GM12878 (cell line): ENCODE results near the gene UGT2A3. TPM values are rescaled to one million over a fixed set of nuclear protein-coding genes. Genes with fewer than 3 reads are reported as not detected.

Experiments
- ATAC-seq: fragments of 200-7000 bp; cut with Tn5 transposase; 3 replicates; pipeline ENCODE4 v1.9.1; 2020; ENCODE audit warnings: mild to moderate bottlenecking, moderate library complexity
- BruUV-seq: library from RNA; stranded (reverse); fragments of 400-500 nt; replicated peaks from 2 replicates; lab custom pipeline; 2021; lab: Mats Ljungman, UMichigan
- CTCF ChIA-PET: fragments of 300-600 bp; sonication (Branson Sonifier 250); formaldehyde crosslinking; extraction: SDS; loops from one replicate; lab custom pipeline; 2021; ENCODE audit warnings: inconsistent platforms; lab: Yijun Ruan, JAX
- POLR2A ChIA-PET: fragments of 350-600 bp; formaldehyde crosslinking; extraction: SDS; loops from one replicate; lab custom pipeline; 2021; ENCODE audit warnings: inconsistent platforms; lab: Charles Lee
- RAD21 ChIA-PET: fragments of 300-600 bp; sonication (Branson Sonifier 250); formaldehyde crosslinking; loops from one replicate; lab custom pipeline; 2023; ENCODE audit warnings: antibody characterized with exemption; ENCODE audit not compliant: unreplicated experiment; lab: Charles Lee
- SMC1A ChIA-PET: fragments of 300-600 bp; sonication (Branson Sonifier 250); formaldehyde crosslinking; loops from one replicate; lab custom pipeline; 2023; ENCODE audit not compliant: unreplicated experiment, uncharacterized antibody; lab: Charles Lee
- DNase-seq: peaks from one replicate; pipeline ENCODE4 v3.0.0-alpha.2; 2011; ENCODE audit warnings: low read depth, low spot score
- FAIRE-seq: peaks from 3 replicates; lab custom pipeline; 2011; peaks lifted over from hg19 to GRCh38; lab: Jason Lieb, UNC
- H2AFZ ChIP-seq: 2 replicates; pipeline ENCODE4 v1.6.0; 2011; ENCODE audit warnings: low read depth, low read length, control low read depth; ENCODE audit not compliant: control insufficient read depth
- H3K27ac ChIP-seq: 2 replicates; pipeline ENCODE4 v1.5.1; 2011; ENCODE audit warnings: control low read depth; ENCODE audit not compliant: control insufficient read depth, insufficient read depth
- H3K27me3 ChIP-seq, 2 experiments: replicated peaks in 1 of 2; 2 replicates each; pipeline versions ENCODE4 v1.6.0 to v1.6.1; 2011; ENCODE audit warnings: low read length in 1 of 2; ENCODE audit not compliant: control insufficient read depth in 2 of 2, insufficient read depth in 2 of 2
- H3K36me3 ChIP-seq, 2 experiments: 2 replicates each; pipeline ENCODE4 v1.5.1; 2011; ENCODE audit warnings: low read length in 1 of 2; ENCODE audit not compliant: control insufficient read depth in 2 of 2, insufficient read depth in 2 of 2
- H3K4me1 ChIP-seq: 2 replicates; pipeline ENCODE4 v1.6.1; 2011; ENCODE audit warnings: mild to moderate bottlenecking, low read length, moderate library complexity, mixed read lengths; ENCODE audit not compliant: control insufficient read depth, insufficient read depth
- H3K4me2 ChIP-seq: 2 replicates; pipeline ENCODE4 v1.6.0; 2011; ENCODE audit warnings: control low read depth; ENCODE audit not compliant: control insufficient read depth, insufficient read depth
- H3K4me3 ChIP-seq: fragments of 200-600 bp; sonication (generic); 2 replicates; pipeline ENCODE4 v1.5.1; 2016
- H3K79me2 ChIP-seq: 2 replicates; pipeline ENCODE4 v1.6.0; 2011; ENCODE audit warnings: low read length; ENCODE audit not compliant: control insufficient read depth, insufficient read depth
- H3K9ac ChIP-seq: 2 replicates; pipeline ENCODE4 v1.8.0; 2011; ENCODE audit warnings: low read length, control low read depth, mixed read lengths; ENCODE audit not compliant: control insufficient read depth, insufficient read depth
- H3K9me3 ChIP-seq: replicated peaks from 3 replicates; pipeline ENCODE4 v1.5.1; 2011; ENCODE audit warnings: mild to moderate bottlenecking, low read length; ENCODE audit not compliant: control insufficient read depth, insufficient read depth
- H4K20me1 ChIP-seq: 2 replicates; pipeline ENCODE4 v1.6.0; 2011; ENCODE audit not compliant: control insufficient read depth, insufficient read depth
- ATF7 ChIP-seq: fragments of 450-650 bp; IDR thresholded peaks from 2 replicates; pipeline ENCODE4 v1.6.1; 2016; ENCODE audit warnings: low read depth, mild to moderate bottlenecking
- CHD1 ChIP-seq: IDR thresholded peaks from 2 replicates; pipeline ENCODE4 v1.6.1; 2012; ENCODE audit warnings: low read depth, low read length, improper control_type of control experiment
- NR2C2 ChIP-seq: IDR thresholded peaks from 2 replicates; pipeline ENCODE4 v1.6.1; 2011; ENCODE audit warnings: borderline replicate concordance, low read depth; ENCODE audit not compliant: control insufficient read depth, insufficient read length
- SMC3 ChIP-seq: IDR thresholded peaks from 2 replicates; pipeline ENCODE4 v1.6.1; 2011; ENCODE audit warnings: low read length, improper control_type of control experiment, borderline replicate concordance
- SRF ChIP-seq, 2 experiments: IDR thresholded peaks; 2 replicates each; pipeline ENCODE4 v1.6.1; 2011; ENCODE audit warnings: low read depth in 2 of 2, low read length in 2 of 2, mild to moderate bottlenecking in 1 of 2, moderate library complexity in 1 of 2
- WRNIP1 ChIP-seq: IDR thresholded peaks from 2 replicates; pipeline ENCODE4 v1.6.1; 2011; ENCODE audit warnings: low read depth, low read length, improper control_type of control experiment, borderline replicate concordance
- WGBS: methylation state at CpG from one replicate; pipeline ENCODE4 v1.1.6; 2016; ENCODE audit warnings: low lambda C conversion rate; ENCODE audit not compliant: insufficient replicate concordance, insufficient coverage; ENCODE audit errors: missing lambda C conversion rate; 5-methylcytosine and 5-hydroxymethylcytosine counted together
- in situ Hi-C: fragments of 300-500 bp; cut with MboI; formaldehyde crosslinking; loops from 9 replicates; pipeline ENCODE4 v1.14.3; 2018; ENCODE audit warnings: mixed read lengths
- intact Hi-C: fragments of 100-400 bp; cut with micrococcal nuclease; formaldehyde crosslinking; loops from one replicate; pipeline ENCODE4 v1.14.2; 2022; ENCODE audit not compliant: unreplicated experiment
- polyA plus RNA-seq, 11 experiments: library from polyadenylated mRNA; depleted of rRNA in 4 of 11; unstranded in 6 of 11; stranded (reverse) in 5 of 11; fragments of >200 nt; fragmentation: Nextera tagmentation in 4 of 11; fragmentation: Illumina TruSeq in 1 of 11; extraction: Ambion mirVana in 4 of 11; extraction: Trizol in 1 of 11; gene quantifications; 1 replicate in 1 of 11; 2 replicates in 10 of 11; pipeline versions ENCODE4 v1.2.1 to v1.2.3, GENCODE V29; 2011 to 2016; ENCODE audit warnings: inconsistent platforms in 2 of 11, missing spikeins in 2 of 11, low read depth in 1 of 11
- total RNA-seq, 4 experiments: library from RNA; depleted of rRNA in 3 of 4; stranded (reverse); fragments of >200 nt in 3 of 4; fragmentation: Illumina TruSeq in 1 of 4; extraction: Trizol in 1 of 4; gene quantifications; 2 replicates each; pipeline versions ENCODE4 v1.2.1 to v1.2.3, GENCODE V29; 2013 to 2021
- TF ChIP-seq, protein P1 (sequence below): IDR thresholded peaks from 2 replicates; pipeline ENCODE4 v1.6.1; 2011; ENCODE audit warnings: borderline replicate concordance, low read depth, mild to moderate bottlenecking, moderate library complexity, mixed read lengths, low read length; ENCODE audit not compliant: insufficient read depth; ENCODE audit errors: extremely low read length

Gene UGT2A3
- total and polyA plus RNA-seq, 10 of the 15 experiments (the other 5 are each of a cell fraction or from before 2014, with no cell fraction given) = 0.04 to 0.18 (median 0.09) TPM; not detected in 2

DNA sequence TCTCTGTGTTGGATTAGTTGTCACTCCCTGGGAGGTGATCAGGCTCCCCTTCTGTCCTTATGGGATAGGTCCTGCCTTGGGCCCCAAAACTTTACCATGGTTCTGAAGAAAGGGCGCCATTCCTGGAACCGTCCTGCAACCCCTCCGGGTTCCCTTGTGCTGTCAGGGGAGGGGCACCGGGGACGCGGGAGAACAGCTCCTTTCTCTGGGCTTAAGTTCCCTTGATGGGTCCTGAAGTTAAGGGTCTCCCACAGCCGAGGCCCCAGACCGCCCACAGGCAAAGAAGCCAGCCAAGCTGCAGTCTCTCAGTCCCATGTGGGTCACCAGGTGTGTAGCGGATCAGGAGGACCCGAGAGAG lies 44.8 kb downstream of the UGT2A3 start:
- Histone ChIP-seq H2AFZ (no peak overlapping the region), H4K20me1 (no peaks in the 10 kb centered on the region), H3K4me2 (no peak overlapping the region), H3K27me3 (no peaks in the 10 kb centered on the region), H3K4me3 (no peak overlapping the region), H3K9ac (no peak overlapping the region), H3K36me3 (no peaks in the 10 kb centered on the region), H3K27ac (no peak overlapping the region), H3K4me1 (no peaks in the 10 kb centered on the region), H3K9me3 (no peaks in the 10 kb centered on the region), H3K79me2 (no peaks in the 10 kb centered on the region)
- ChIA-PET SMC1A (interaction anchor here (1.8 to 2.6 kb wide), 5 partner anchors 8 to 196 kb away, joined by 7 to 40 read pairs (median 9); partner anchors contain the start of gene UGT2A3), POLR2A (interaction anchor here (0.8 to 1.4 kb wide), 2 partner anchors 120 to 148 kb away, joined by 3 to 7 read pairs; no protein-coding TSS in a partner anchor), CTCF (interaction anchor here (1.0 to 3.1 kb wide), 5 partner anchors 25 to 241 kb away, joined by 3 to 42 read pairs (median 7); no protein-coding TSS in a partner anchor), RAD21 (interaction anchor here (2.2 to 3.1 kb wide), 3 partner anchors 142 to 263 kb away, joined by 17 to 29 read pairs (median 19); no protein-coding TSS in a partner anchor)
- in situ Hi-C loops (loop anchor here (10.0 kb wide), 1 partner anchor 268 kb away; no protein-coding TSS in a partner anchor), intact Hi-C loops (loop anchor here (10.0 kb wide), 2 partner anchors 412 to 632 kb away; no protein-coding TSS in a partner anchor)
- ATAC-seq (no peak), FAIRE-seq (no peak), DNase-seq (no peak)
- 65% methylated on average over 10 of the region's 10 CpGs for WGBS
- TF ChIP-seq, protein P1, sequence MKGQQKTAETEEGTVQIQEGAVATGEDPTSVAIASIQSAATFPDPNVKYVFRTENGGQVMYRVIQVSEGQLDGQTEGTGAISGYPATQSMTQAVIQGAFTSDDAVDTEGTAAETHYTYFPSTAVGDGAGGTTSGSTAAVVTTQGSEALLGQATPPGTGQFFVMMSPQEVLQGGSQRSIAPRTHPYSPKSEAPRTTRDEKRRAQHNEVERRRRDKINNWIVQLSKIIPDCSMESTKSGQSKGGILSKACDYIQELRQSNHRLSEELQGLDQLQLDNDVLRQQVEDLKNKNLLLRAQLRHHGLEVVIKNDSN = no peak
- TF ChIP-seq SMC3 = no peak
- no peak for TF ChIP-seq NR2C2
- no peak for TF ChIP-seq WRNIP1
- TF ChIP-seq ATF7 = no peak
- TF ChIP-seq CHD1 = no peak
- TF ChIP-seq SRF (IDR thresholded peaks at IDR 0.05; ENCODE audit: low read depth in 2 of 2, low read length in 2 of 2) = no peak
- no TSS peak for BruUV-seq
